ENCODE measurements around the gene EARS2.

Gene EARS2

GRCh38 chr16:23524886-23525285, 32.3 kb downstream of the EARS2 start:
- Histone ChIP-seq H3K9ac (ENCODE audit: low read length in 2 of 2) (no peak overlapping the region), H3K4me3 (ENCODE audit: low read length in 2 of 2) (no peak overlapping the region), H3K36me3 (ENCODE audit: control insufficient read depth in 2 of 2, insufficient read depth in 2 of 2, low read length in 2 of 2) (peaks cover 35 to 50% of the 10 kb centered on the region in 2 donors), H3K4me1 (ENCODE audit: control insufficient read depth, insufficient read depth, low read length) (no peaks in the 10 kb centered on the region), H3K27me3 (ENCODE audit: control insufficient read depth in 1 of 2, insufficient read depth in 2 of 2, low read length in 2 of 2) (no peaks in the 10 kb centered on the region), H3K27ac (ENCODE audit: low read length) (no peak overlapping the region), H3K9me3 (ENCODE audit: control insufficient read depth in 2 of 2, low read length in 2 of 2) (no peaks in the 10 kb centered on the region)

- no peak overlapping the region for H3K27ac ChIP-seq (ENCODE audit: low read length)
- H3K27me3 ChIP-seq (ENCODE audit: control insufficient read depth in 1 of 2, insufficient read depth in 2 of 2, low read length in 2 of 2): no peaks in the 10 kb centered on the region
- H3K4me3 ChIP-seq (ENCODE audit: low read length in 2 of 2): no peak overlapping the region
- H3K36me3 ChIP-seq (ENCODE audit: control insufficient read depth in 2 of 2, insufficient read depth in 2 of 2, low read length in 2 of 2): peaks cover 33 to 45% of the 10 kb centered on the region in 2 donors
- H3K4me1 ChIP-seq (ENCODE audit: control insufficient read depth, insufficient read depth, low read length): no peaks in the 10 kb centered on the region
- H3K9ac ChIP-seq (ENCODE audit: low read length in 2 of 2): no peak overlapping the region
- no peaks in the 10 kb centered on the region for H3K9me3 ChIP-seq (ENCODE audit: control insufficient read depth in 2 of 2, low read length in 2 of 2)
These were observed 33.2 kb downstream of the EARS2 start for GRCh38 chr16:23523876-23524385.

- Histone ChIP-seq H3K9ac (ENCODE audit: low read length in 2 of 2) (no peak overlapping the region), H3K4me1 (ENCODE audit: control insufficient read depth, insufficient read depth, low read length) (no peaks in the 10 kb centered on the region), H3K27ac (ENCODE audit: low read length) (no peak overlapping the region), H3K27me3 (ENCODE audit: control insufficient read depth in 1 of 2, insufficient read depth in 2 of 2, low read length in 2 of 2) (no peaks in the 10 kb centered on the region), H3K36me3 (ENCODE audit: control insufficient read depth in 2 of 2, insufficient read depth in 2 of 2, low read length in 2 of 2) (peaks cover 26 to 38% of the 10 kb centered on the region in 2 donors), H3K4me3 (ENCODE audit: low read length in 2 of 2) (no peak overlapping the region), H3K9me3 (ENCODE audit: control insufficient read depth in 2 of 2, low read length in 2 of 2) (no peaks in the 10 kb centered on the region)
These were observed 33.8 kb downstream of the EARS2 start for GRCh38 chr16:23523321-23523720.

- H3K36me3 ChIP-seq (ENCODE audit: control insufficient read depth in 2 of 2, insufficient read depth in 2 of 2, low read length in 2 of 2): peaks cover 26 to 32% of the 10 kb centered on the region in 2 donors
These were observed 35.2 kb downstream of the EARS2 start for GRCh38 chr16:23521965-23522364.

GRCh38 chr16:23521037-23521743, 36.0 kb downstream of the EARS2 start:
- Histone ChIP-seq H3K27ac (ENCODE audit: low read length) (no peak overlapping the region), H3K9me3 (ENCODE audit: control insufficient read depth in 2 of 2, low read length in 2 of 2) (no peaks in the 10 kb centered on the region), H3K9ac (ENCODE audit: low read length in 2 of 2) (no peak overlapping the region), H3K4me3 (ENCODE audit: low read length in 2 of 2) (no peak overlapping the region), H3K36me3 (ENCODE audit: control insufficient read depth in 2 of 2, insufficient read depth in 2 of 2, low read length in 2 of 2) (peaks cover 26 to 32% of the 10 kb centered on the region in 2 donors), H3K27me3 (ENCODE audit: control insufficient read depth in 1 of 2, insufficient read depth in 2 of 2, low read length in 2 of 2) (no peaks in the 10 kb centered on the region), H3K4me1 (ENCODE audit: control insufficient read depth, insufficient read depth, low read length) (no peaks in the 10 kb centered on the region)

More at GRCh38 chr16:23521965-23522364, 35.2 kb downstream of the EARS2 start:
- H3K27me3 ChIP-seq (ENCODE audit: control insufficient read depth in 1 of 2, insufficient read depth in 2 of 2, low read length in 2 of 2): no peaks in the 10 kb centered on the region
- no peak overlapping the region for H3K9ac ChIP-seq (ENCODE audit: low read length in 2 of 2)
- H3K4me3 ChIP-seq (ENCODE audit: low read length in 2 of 2): no peak overlapping the region
- no peaks in the 10 kb centered on the region for H3K4me1 ChIP-seq (ENCODE audit: control insufficient read depth, insufficient read depth, low read length)
- H3K27ac ChIP-seq (ENCODE audit: low read length): no peak overlapping the region
- no peaks in the 10 kb centered on the region for H3K9me3 ChIP-seq (ENCODE audit: control insufficient read depth in 2 of 2, low read length in 2 of 2)

GRCh38 chr16:23520500-23520899, 36.6 kb downstream of the EARS2 start:
- Histone ChIP-seq H3K27me3 (ENCODE audit: control insufficient read depth in 1 of 2, insufficient read depth in 2 of 2, low read length in 2 of 2) (no peaks in the 10 kb centered on the region), H3K27ac (ENCODE audit: low read length) (no peak overlapping the region), H3K9ac (ENCODE audit: low read length in 2 of 2) (no peak overlapping the region), H3K9me3 (ENCODE audit: control insufficient read depth in 2 of 2, low read length in 2 of 2) (no peaks in the 10 kb centered on the region), H3K4me1 (ENCODE audit: control insufficient read depth, insufficient read depth, low read length) (no peaks in the 10 kb centered on the region), H3K4me3 (ENCODE audit: low read length in 2 of 2) (no peak overlapping the region), H3K36me3 (ENCODE audit: control insufficient read depth in 2 of 2, insufficient read depth in 2 of 2, low read length in 2 of 2) (peaks cover 26 to 32% of the 10 kb centered on the region in 2 donors)

- H3K36me3 ChIP-seq (ENCODE audit: control insufficient read depth in 2 of 2, insufficient read depth in 2 of 2, low read length in 2 of 2): peaks cover 21 to 26% of the 10 kb centered on the region in 2 donors
- H3K4me1 ChIP-seq (ENCODE audit: control insufficient read depth, insufficient read depth, low read length): no peaks in the 10 kb centered on the region
These were observed 37.9 kb downstream of the EARS2 start for GRCh38 chr16:23519282-23519681.

GRCh38 chr16:23518435-23518891, 38.7 kb downstream of the EARS2 start:
- Histone ChIP-seq H3K9me3 (ENCODE audit: control insufficient read depth in 2 of 2, low read length in 2 of 2) (no peaks in the 10 kb centered on the region), H3K4me3 (ENCODE audit: low read length in 2 of 2) (no peak overlapping the region), H3K4me1 (ENCODE audit: control insufficient read depth, insufficient read depth, low read length) (no peaks in the 10 kb centered on the region), H3K36me3 (ENCODE audit: control insufficient read depth in 2 of 2, insufficient read depth in 2 of 2, low read length in 2 of 2) (peaks cover 18% of the 10 kb centered on the region in 2 donors), H3K27ac (ENCODE audit: low read length) (no peak overlapping the region), H3K9ac (ENCODE audit: low read length in 2 of 2) (no peak overlapping the region), H3K27me3 (ENCODE audit: control insufficient read depth in 1 of 2, insufficient read depth in 2 of 2, low read length in 2 of 2) (no peaks in the 10 kb centered on the region)

More at GRCh38 chr16:23519282-23519681, 37.9 kb downstream of the EARS2 start:
- Histone ChIP-seq H3K4me3 (ENCODE audit: low read length in 2 of 2) (no peak overlapping the region), H3K27me3 (ENCODE audit: control insufficient read depth in 1 of 2, insufficient read depth in 2 of 2, low read length in 2 of 2) (no peaks in the 10 kb centered on the region), H3K27ac (ENCODE audit: low read length) (no peak overlapping the region), H3K9ac (ENCODE audit: low read length in 2 of 2) (no peak overlapping the region), H3K9me3 (ENCODE audit: control insufficient read depth in 2 of 2, low read length in 2 of 2) (no peaks in the 10 kb centered on the region)

- H3K9me3 ChIP-seq (ENCODE audit: control insufficient read depth in 2 of 2, low read length in 2 of 2): no peaks in the 10 kb centered on the region
- H3K27ac ChIP-seq (ENCODE audit: low read length): no peak overlapping the region
- no peaks in the 10 kb centered on the region for H3K4me1 ChIP-seq (ENCODE audit: control insufficient read depth, insufficient read depth, low read length)
- H3K27me3 ChIP-seq (ENCODE audit: control insufficient read depth in 1 of 2, insufficient read depth in 2 of 2, low read length in 2 of 2): no peaks in the 10 kb centered on the region
- peaks cover 6 to 8% of the 10 kb centered on the region in 2 donors for H3K36me3 ChIP-seq (ENCODE audit: control insufficient read depth in 2 of 2, insufficient read depth in 2 of 2, low read length in 2 of 2)
- no peak overlapping the region for H3K9ac ChIP-seq (ENCODE audit: low read length in 2 of 2)
- H3K4me3 ChIP-seq (ENCODE audit: low read length in 2 of 2): no peak overlapping the region
These were observed 40.6 kb downstream of the EARS2 start for GRCh38 chr16:23516366-23517137.

- Histone ChIP-seq H3K4me3 (ENCODE audit: low read length in 2 of 2) (no peak overlapping the region), H3K36me3 (ENCODE audit: control insufficient read depth in 2 of 2, insufficient read depth in 2 of 2, low read length in 2 of 2) (peaks cover 5 to 6% of the 10 kb centered on the region in 2 donors), H3K9ac (ENCODE audit: low read length in 2 of 2) (no peak overlapping the region), H3K27ac (ENCODE audit: low read length) (no peak overlapping the region), H3K9me3 (ENCODE audit: control insufficient read depth in 2 of 2, low read length in 2 of 2) (no peaks in the 10 kb centered on the region), H3K4me1 (ENCODE audit: control insufficient read depth, insufficient read depth, low read length) (no peaks in the 10 kb centered on the region), H3K27me3 (ENCODE audit: control insufficient read depth in 1 of 2, insufficient read depth in 2 of 2, low read length in 2 of 2) (no peaks in the 10 kb centered on the region)
These were observed 41.3 kb downstream of the EARS2 start for GRCh38 chr16:23515881-23516280.
